HG03521 (cell line): ENCODE measurements around the gene INSYN1.
"Not testable (repeated sequence)": the region's sequence is repeated elsewhere in the genome, so short reads cannot be mapped to it uniquely, and the experiment has no call there.

Source experiments
- ATAC-seq: cut with Tn5 transposase; IDR thresholded peaks from one replicate; pipeline ENCODE4 v1.9.1; 2021; ENCODE audit warnings: mild to moderate bottlenecking, moderate library complexity; ENCODE audit not compliant: unreplicated experiment

INSYN1 gene, protein sequence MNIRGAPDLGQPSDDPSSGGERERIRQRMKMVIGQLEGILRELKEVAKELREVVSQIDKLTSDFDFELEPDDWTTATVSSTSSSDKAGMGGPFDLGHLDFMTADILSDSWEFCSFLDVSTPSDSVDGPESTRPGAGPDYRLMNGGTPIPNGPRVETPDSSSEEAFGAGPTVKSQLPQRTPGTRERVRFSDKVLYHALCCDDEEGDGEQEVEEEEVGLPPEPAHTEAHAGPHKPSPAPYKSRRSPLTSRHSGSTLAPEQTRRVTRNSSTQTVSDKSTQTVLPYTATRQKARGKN

DNA sequence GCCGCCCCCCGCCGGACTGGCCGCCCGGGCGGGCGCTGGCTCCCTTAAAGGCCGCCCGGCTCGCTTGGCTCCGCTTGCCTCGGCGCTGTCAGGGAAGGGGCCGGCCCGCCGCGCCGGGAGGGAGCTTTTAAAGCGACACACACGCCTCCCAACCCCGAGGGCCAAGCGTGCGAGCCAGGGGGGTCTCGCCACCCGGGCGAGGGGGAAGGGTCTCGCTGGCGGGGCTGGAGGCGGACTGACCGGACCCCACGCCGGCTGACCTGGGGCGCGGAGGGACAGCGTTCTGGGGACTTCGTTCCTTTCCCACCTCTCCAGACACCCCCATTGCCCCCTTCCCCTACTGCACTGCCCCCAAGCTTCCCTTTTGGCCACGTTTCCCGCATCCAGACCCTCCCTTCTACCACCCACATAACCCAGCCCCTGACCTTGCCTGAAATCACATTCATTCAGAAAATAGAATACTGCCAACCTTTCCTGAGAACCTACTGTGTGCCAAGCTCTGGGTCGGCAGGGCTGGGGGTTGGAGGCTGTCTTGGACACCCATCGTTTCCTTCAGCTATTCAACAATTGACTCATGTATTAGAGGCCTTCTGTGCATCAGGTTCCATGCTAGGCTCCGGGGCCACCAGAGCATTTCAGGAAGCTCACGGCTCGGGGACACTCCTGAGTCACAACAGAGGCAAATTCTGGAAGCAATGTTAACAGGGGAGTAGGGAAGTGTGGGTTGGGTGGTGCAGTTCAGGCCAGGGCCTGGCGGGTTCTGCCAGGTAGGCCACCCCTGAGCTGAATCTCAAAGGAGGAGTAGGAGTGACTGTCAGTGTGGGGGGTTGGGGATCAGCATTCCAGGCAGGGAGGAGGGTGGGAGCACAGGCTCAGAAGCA lies at the start of gene INSYN1:
INSYN1 (minus strand) TSS at position 102 of the 881 bp plus-strand sequence. CDS start 2,221 bp downstream, outside the sequence.
- ATAC-seq, result no peak

DNA sequence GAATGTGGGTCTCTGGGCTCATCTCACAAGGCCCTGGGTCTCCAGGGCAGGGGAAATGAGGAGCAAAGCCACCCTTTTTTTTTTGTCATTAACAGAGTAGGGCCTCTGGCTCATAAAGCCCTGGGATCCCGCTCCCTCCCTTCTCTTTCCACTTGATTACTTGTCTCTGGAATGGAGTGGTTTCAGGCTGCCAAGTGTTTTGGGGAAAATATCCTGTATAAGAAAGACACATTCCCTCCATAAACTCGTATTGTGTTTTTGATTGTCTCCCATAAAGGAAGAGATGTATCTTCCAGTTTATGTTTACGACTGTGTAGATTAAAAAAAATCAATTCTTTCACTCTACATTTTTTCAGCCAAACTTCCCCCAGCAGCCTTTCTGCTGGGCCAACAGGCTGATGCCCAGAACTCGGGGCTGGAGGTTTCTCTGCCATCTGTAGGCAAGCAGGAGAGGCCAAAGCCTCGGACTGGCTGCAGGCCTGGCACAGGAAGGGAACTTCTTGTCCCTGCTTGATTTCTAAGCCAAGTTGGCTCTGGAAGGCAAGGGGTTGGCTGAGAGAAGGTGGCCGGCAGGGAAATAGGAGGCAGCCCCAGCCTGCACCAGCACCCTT lies 49.4 kb upstream of the INSYN1 start:
- ATAC-seq, result no peak

DNA sequence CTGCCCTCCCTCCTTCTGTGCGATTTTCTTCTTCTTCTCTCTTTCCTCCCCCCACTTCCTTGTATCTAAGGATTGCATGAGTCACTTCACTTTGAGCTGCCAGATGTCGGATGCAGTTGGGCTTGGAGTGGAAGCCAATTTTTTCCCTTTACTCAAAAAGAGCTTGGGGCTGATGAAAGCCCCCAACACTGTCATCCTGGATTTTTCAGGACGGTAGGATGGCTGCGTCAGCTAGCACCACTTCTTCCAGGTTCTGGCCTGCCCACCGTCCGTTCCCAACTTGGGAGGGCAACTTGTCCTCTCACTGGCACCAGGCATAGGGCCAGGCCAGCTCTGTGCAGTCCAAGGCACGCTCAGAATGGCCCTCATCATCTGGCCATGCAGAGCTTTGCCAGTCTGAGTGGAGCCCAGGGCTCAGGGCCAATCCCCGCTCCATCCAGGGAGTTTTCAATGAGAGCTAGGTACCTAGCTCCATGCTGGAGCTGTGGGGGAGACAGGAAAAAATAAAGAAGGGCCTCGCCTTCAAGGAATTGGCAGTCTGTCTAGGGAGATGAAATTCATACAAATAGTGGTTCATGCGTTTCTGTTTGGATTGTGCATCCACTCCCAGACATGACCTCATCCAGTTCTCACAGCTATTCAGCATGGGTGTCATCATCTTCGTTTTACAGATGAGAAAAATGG lies 47.7 kb upstream of the INSYN1 start:
- ATAC-seq, result no peak

DNA sequence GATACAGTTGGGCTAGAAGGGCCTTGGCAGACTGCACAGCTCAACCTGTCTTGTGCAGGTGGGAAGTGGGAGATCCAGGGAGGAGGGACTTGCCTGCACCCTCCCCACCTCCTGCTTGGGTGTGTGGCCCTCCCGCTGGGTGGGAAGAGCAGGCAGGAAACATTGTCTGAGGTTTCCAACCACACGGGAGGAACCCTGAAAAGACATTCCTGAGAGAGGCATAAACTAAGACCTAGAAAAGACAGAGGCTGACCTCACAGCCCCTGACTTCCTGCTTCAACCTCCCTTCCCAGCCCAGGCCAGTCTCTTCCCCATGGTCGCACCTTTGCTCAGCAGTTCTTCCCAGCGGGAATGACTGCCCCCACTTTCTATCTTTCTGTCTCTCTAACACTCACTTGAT lies 46.3 kb upstream of the INSYN1 start:
- no peak for ATAC-seq

DNA sequence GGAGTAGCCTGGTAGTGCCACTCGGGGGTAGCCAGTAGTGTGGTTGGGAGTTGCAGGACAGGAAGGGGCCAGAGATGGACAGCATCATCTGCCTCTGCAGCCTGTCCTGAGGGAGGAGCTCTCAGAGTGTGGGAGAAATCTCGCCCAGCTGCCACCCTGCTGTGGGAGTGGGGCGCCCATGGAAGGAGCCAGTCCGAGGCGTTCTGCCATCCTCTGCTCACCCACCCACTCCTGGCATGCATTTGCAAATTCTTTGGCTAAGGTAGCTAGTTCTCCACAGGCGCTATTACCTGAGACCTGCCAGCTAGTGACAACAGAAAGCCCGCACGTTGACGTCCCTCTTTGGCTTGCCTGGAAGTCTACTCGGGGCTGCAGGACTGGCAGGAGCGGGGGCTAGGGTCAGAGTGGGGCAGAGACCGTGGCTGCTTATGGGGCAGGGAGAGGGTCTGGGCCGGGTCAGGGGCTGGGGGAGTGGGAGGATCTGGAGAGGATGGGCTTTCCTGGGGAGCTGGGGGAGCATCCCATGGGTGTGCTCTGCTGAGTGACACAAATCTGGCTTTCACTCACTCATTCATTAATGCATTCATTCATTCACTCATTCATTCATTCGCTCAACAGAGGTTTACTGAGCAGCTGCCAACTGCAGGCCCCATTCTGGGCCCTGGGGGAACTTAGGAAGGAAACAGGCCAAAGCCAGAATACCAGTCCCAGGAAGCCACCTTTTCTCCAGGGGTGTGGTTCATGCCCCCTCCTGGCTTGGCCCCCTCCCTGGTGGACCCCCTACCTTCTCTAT lies 44.4 kb upstream of the INSYN1 start:
- no peak for ATAC-seq

DNA sequence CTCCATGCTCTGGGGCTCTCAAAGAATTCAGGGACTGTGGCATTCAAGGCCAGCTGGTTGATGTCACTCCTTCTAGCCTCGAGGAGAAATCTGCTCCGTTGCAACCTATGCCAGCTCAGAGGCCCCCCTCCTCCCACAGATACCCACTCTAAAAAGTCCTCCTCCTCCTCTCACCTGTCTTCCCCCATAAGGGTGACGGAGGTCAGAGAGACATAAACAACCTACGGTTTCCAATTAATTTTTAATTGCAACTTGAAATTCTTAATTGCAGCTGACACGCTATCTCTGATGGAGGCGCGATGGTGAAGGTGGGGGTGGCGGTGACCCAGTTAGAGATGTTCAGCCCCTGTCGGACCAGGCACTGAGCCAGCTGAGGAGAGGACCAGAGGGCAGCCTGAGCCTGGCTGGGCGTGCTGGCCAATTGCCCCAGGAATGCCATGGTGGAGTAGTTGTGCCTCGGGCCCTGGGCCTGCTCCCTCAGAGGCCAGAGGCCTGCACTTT lies 43.2 kb upstream of the INSYN1 start:
- ATAC-seq, result no peak

DNA sequence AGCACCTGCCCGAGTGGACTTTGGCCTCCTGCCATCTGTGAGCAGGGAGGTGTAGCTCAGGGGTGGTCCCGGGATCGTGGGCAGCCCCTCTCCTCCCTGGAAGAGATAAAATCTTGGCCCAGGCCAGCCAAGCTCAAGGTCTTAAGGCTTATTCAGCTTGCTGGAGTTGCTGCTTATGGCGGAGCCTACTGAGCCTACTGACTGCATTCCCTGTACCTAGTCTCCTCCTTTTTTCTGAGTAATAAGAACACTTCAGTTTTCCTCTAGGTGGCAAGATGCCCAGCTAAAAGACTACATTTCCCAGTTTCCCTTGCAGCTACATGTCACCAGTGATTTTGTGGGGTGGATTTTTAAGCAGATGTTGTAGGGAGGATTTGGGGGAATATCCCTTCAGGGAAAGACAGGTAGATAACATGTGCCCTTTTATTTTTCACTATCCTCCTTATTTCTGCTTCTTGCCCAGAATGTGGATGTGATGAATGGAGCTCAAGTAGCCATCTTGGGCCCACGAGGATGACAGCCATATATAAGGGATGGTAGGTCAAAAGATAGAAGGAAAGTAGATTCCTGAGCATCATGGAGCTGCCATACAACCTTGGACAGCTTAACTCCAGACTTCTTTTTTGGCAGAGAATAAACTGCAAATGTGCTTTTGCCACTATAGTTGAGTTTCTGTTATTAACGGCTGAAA lies 41.4 kb upstream of the INSYN1 start:
- ATAC-seq, result no peak

DNA sequence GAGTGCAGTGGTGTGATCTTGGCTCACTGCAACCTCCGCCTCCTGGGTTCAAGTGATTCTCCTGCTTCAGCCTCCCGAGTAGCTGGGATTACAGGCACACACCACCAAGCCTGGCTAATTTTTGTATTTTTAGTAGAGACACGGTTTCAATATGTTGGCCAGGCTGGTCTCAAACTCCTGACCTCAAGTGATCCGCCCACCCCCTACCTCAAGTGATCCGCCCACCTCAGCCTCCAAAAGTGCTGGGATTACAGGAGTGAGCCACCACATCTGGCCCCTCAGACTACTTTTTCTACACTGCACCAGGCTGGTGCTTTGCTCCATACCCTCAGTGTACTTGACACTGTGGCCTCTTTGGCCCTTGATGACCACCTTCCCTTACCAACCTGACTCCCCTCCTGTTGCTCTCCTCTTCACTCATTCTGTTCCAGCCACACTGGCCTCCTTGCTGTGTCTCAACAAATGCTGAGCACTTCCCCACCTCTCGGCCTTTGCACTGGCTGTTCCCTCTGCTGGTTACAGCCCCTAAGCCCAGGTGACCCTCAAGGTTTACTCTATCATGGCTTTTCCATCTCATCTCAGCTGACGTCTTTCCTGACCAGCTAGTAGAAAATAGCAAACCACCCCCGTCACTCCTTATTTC lies 39.9 kb upstream of the INSYN1 start:
- not testable (repeated sequence) for ATAC-seq

DNA sequence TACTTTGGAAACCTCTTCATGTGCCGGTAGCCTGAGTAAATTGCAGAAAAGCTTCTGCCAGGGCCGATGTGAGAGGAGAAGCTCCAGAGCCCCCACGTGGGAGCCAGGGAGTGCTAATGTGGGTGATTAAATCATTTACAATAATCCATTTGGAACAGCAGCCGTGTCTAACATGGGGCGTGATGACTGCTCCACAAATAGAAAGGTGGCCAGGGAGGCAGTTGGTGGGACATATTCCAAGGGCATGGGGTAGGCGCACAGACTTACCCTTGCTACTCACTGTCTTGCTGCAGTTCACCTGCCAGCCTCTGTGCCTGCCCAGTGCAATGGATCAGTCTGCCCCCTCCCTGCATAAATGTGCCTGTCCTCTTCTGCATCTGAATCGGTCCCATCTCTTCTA lies 39.3 kb upstream of the INSYN1 start:
- no peak for ATAC-seq

DNA sequence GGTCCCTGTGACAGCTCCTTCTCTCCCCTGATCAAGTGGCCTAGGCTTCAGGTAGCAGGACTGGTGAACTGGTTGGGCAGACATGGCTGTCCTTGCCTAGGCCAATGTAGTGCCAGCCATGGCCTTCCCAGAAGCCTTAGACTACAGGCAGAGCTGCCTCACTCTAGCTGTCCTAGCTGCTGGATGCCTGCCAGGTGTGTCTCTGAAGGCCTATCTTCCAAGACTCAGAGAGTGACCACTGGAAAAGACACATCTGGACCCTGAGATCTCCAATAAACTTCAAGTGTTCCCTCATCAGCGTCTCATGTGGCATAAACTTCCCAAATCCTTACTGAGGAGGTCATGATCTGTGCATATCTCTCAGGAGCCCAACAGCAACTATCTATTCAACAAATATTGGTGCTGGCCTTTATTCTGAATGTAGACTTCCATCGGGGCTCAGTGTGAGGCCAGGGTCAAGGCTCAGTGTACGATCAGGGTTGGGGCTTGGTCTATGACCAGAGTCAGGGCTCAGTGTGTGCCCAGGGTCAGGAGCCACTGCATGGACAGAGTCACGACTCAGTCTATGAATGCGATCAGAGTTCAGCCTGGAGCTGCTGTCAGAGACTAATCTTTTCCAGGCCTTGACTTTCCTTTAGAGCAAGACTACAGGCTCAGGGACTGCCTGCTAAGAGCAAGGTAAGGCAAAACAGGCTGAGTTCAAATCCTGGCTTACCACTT lies 36.5 kb upstream of the INSYN1 start:
- ATAC-seq, result no peak

DNA sequence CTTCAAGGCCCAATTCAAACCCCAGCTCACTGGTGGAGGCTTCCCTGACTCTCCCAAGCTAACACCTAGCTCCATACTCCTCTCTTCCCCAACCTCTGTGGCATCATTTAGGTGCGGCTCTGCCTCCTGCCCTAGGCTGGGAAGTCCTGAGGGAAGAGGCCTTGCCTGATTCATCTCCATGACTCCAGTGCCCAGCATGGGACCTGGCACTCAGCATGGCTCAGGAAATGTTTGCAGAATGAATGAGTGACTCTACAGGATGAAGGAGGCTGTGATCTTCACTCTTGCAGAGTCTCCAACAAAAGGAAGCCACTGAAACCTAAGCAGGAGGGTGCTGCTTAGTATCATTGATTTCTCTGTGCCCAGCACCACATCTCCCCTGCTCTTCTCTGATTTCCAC lies 34.5 kb upstream of the INSYN1 start:
- no peak for ATAC-seq

DNA sequence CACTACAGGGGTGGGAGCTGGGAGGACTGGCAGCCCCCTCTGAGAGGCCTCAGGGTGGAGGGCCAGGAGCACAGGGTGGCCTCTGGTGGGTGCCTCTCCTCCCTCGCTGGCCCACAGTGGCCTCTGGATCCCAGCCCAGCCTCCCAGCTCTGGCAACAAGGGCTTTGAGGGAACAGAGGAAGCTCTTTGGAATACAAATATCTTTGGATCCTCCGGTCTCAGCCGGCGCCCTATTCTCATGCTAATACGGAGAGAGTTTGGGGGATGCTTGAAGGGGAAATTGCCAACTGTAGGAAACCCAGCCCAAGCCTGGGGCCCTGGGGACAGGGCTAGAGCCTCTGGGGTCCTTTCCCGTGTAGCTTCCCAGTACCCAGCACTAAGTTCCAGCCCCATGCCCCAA lies 33.4 kb upstream of the INSYN1 start:
- ATAC-seq, result no peak

DNA sequence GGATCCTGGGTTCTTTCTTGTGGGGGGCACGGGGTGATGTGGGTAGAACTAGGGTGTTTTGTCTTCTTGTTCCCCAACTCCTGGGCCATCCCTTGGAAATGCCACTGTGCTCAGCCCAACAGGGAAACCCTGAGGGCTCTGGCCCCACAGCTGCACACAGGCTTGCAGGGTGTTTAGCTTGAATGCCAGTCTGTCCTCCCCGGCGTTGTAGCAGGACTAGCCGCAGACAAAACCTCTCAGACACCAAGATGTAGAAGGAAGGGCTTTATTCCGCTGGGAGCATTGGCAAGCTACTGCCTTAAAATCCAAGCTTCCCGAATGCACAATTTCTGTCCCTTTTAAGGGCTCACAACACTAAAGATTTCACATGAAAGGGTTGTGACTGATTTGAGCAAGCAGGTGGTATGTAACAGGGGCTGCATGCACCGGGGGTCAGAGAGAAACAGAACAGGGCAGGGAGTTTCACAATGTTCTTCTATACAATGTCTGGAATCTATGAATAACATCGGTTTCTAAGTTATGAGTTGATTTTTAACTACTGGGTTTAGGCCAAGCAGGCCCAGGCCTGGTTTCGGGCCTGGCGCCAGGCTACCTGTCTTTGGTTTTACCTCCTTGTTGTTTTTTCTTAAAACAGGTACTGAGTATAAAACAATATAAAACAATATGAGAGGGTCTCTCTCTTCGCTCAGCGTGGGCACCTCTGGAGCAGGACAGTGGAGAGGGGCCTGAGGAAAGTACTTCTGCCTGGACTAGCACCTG lies 32.3 kb upstream of the INSYN1 start:
- ATAC-seq, result not testable (repeated sequence)

DNA sequence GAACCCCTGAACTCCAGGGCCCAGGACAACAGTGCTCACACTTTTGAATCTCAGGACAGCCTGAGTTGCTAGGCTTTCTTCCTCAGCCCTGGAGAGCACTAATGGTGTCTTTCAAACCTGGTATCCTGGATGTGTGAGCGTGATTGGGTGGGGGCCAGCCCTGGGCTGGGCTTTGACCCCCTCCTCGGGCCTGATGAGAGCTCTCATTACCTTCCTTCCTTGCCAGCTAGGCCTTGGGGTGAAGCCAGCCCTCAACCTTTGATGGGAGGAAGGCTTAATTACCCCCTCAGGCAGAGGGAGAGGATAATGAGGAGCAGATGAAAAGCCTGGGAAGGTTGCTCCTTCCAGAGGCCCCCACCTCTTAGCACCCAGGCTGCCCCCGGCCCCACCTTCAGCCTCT lies 31.1 kb upstream of the INSYN1 start:
- no peak for ATAC-seq

DNA sequence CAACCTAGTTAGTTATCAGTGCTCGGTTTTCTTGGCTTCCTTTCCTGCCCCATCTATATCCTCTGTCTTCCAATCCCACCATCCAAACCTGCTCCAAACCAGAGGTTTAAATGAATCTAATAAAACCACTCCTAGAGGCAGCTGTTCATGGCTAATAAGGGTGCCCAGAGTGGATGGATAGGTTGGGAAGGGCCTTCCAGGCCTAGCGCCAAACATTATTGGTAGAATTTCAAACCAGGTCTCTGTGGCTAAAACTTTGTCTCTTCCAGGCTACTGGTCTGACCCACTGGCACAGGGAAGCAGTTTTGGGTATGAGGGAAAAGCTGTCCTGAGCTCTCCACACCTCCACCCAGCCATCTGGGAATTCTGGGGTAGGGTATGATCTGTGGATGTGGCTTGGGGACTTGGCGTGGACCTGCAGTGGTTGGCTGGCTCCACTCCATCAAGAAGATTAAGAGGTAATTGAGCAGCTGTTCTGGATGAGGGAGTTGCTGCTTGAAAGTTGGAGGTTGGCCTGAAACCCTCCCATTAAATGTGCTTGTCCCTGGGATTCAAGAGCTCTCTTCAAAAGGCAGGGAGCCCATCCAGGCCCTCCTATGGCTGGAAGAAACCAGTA lies 29.3 kb upstream of the INSYN1 start:
- ATAC-seq, result no peak

DNA sequence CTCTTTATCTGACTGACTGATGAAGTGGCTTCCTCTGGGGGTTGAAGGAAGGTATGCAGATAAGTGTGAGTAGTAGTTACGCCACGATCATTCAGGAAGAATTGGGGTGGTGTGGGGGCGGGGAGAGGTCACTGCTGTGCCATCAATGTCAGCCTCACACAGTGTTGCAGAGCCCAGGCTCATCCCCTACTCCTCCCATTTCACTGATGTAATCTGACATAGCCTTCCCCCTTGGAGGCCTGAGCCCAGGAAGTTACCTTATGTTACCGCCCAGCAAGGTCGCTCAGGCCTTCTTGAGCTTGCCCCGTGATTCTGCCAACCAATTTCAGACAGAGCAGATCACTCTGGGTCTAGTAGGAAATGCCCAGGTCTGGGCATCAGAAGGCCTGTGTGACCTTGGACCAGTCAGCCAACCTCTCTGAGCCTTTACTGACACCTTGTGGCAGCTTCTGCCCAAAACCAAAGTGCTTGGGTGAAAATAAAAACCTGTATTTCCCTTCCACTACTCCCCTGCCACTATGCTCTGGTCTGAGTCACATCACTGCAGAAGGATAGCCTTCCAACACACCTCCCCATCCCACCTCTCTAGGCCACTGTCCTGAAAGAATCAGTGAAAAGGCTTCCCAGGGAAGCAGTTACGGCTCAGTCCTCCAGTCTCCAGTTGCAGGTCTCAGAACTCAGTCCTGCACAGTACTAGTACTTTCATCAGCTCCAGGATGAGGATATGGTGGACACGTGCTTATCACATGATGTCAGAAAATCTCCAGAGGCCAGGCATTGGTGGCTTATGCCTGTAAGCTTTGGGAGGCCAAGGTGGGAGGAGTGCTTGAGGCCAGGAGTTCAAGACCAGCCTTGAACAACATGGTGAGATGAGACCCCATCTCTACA lies 28.1 kb upstream of the INSYN1 start:
- no peak for ATAC-seq
